GM12878 (cell line): ENCODE data around the gene TIGD4. TPM values are rescaled to one million over a fixed set of nuclear protein-coding genes. Genes with fewer than 3 reads are reported as not detected.

Experiments
- ATAC-seq: fragments of 200-7000 bp; cut with Tn5 transposase; 3 replicates; pipeline ENCODE4 v1.9.1; 2020; ENCODE audit warnings: mild to moderate bottlenecking, moderate library complexity
- BruUV-seq: library from RNA; stranded (reverse); fragments of 400-500 nt; replicated peaks from 2 replicates; lab custom pipeline; 2021; lab: Mats Ljungman, UMichigan
- CTCF ChIA-PET: fragments of 300-600 bp; sonication (Branson Sonifier 250); formaldehyde crosslinking; extraction: SDS; loops from one replicate; lab custom pipeline; 2021; ENCODE audit warnings: inconsistent platforms; lab: Yijun Ruan, JAX
- POLR2A ChIA-PET: fragments of 350-600 bp; formaldehyde crosslinking; extraction: SDS; loops from one replicate; lab custom pipeline; 2021; ENCODE audit warnings: inconsistent platforms; lab: Charles Lee
- RAD21 ChIA-PET: fragments of 300-600 bp; sonication (Branson Sonifier 250); formaldehyde crosslinking; loops from one replicate; lab custom pipeline; 2023; ENCODE audit warnings: antibody characterized with exemption; ENCODE audit not compliant: unreplicated experiment; lab: Charles Lee
- SMC1A ChIA-PET: fragments of 300-600 bp; sonication (Branson Sonifier 250); formaldehyde crosslinking; loops from one replicate; lab custom pipeline; 2023; ENCODE audit not compliant: unreplicated experiment, uncharacterized antibody; lab: Charles Lee
- DNase-seq: peaks from one replicate; pipeline ENCODE4 v3.0.0-alpha.2; 2011; ENCODE audit warnings: low read depth, low spot score
- FAIRE-seq: peaks from 3 replicates; lab custom pipeline; 2011; peaks lifted over from hg19 to GRCh38; lab: Jason Lieb, UNC
- H2AFZ ChIP-seq: 2 replicates; pipeline ENCODE4 v1.6.0; 2011; ENCODE audit warnings: low read depth, low read length, control low read depth; ENCODE audit not compliant: control insufficient read depth
- H3K27ac ChIP-seq: 2 replicates; pipeline ENCODE4 v1.5.1; 2011; ENCODE audit warnings: control low read depth; ENCODE audit not compliant: control insufficient read depth, insufficient read depth
- H3K27me3 ChIP-seq, 2 experiments: replicated peaks in 1 of 2; 2 replicates each; pipeline versions ENCODE4 v1.6.0 to v1.6.1; 2011; ENCODE audit warnings: low read length in 1 of 2; ENCODE audit not compliant: control insufficient read depth in 2 of 2, insufficient read depth in 2 of 2
- H3K36me3 ChIP-seq, 2 experiments: 2 replicates each; pipeline ENCODE4 v1.5.1; 2011; ENCODE audit warnings: low read length in 1 of 2; ENCODE audit not compliant: control insufficient read depth in 2 of 2, insufficient read depth in 2 of 2
- H3K4me1 ChIP-seq: 2 replicates; pipeline ENCODE4 v1.6.1; 2011; ENCODE audit warnings: mild to moderate bottlenecking, low read length, moderate library complexity, mixed read lengths; ENCODE audit not compliant: control insufficient read depth, insufficient read depth
- H3K4me2 ChIP-seq: 2 replicates; pipeline ENCODE4 v1.6.0; 2011; ENCODE audit warnings: control low read depth; ENCODE audit not compliant: control insufficient read depth, insufficient read depth
- H3K4me3 ChIP-seq: fragments of 200-600 bp; sonication (generic); 2 replicates; pipeline ENCODE4 v1.5.1; 2016
- H3K79me2 ChIP-seq: 2 replicates; pipeline ENCODE4 v1.6.0; 2011; ENCODE audit warnings: low read length; ENCODE audit not compliant: control insufficient read depth, insufficient read depth
- H3K9ac ChIP-seq: 2 replicates; pipeline ENCODE4 v1.8.0; 2011; ENCODE audit warnings: low read length, control low read depth, mixed read lengths; ENCODE audit not compliant: control insufficient read depth, insufficient read depth
- H3K9me3 ChIP-seq: replicated peaks from 3 replicates; pipeline ENCODE4 v1.5.1; 2011; ENCODE audit warnings: mild to moderate bottlenecking, low read length; ENCODE audit not compliant: control insufficient read depth, insufficient read depth
- H4K20me1 ChIP-seq: 2 replicates; pipeline ENCODE4 v1.6.0; 2011; ENCODE audit not compliant: control insufficient read depth, insufficient read depth
- BACH1 ChIP-seq: fragments of 450-650 bp; IDR thresholded peaks from 2 replicates; pipeline ENCODE4 v1.6.1; 2017; ENCODE audit warnings: mild to moderate bottlenecking, borderline replicate concordance
- CREM ChIP-seq: IDR thresholded peaks from 2 replicates; pipeline ENCODE4 v1.6.1; 2014; ENCODE audit warnings: antibody characterized with exemption, low read depth
- E2F8 ChIP-seq: fragments of 450-650 bp; IDR thresholded peaks from 2 replicates; pipeline ENCODE4 v1.6.1; 2018; ENCODE audit warnings: mild to moderate bottlenecking, low read depth, moderate library complexity; ENCODE audit not compliant: partially characterized antibody
- EED ChIP-seq: sonication (generic); IDR thresholded peaks from 2 replicates; pipeline ENCODE4 v1.6.1; 2016; ENCODE audit warnings: antibody characterized with exemption, low read depth
- ESRRA ChIP-seq: IDR thresholded peaks from 2 replicates; pipeline ENCODE4 v1.6.1; 2012; ENCODE audit warnings: mild to moderate bottlenecking, low read length, improper control_type of control experiment
- MEF2B ChIP-seq: fragments of 450-650 bp; IDR thresholded peaks from 2 replicates; pipeline ENCODE4 v1.6.1; 2018; ENCODE audit warnings: mild to moderate bottlenecking, moderate library complexity; ENCODE audit not compliant: partially characterized antibody, poor library complexity, severe bottlenecking
- NR2F1 ChIP-seq: fragments of 450-650 bp; conservative IDR thresholded peaks from 2 replicates; pipeline ENCODE4 v1.6.1; 2017; ENCODE audit warnings: mild to moderate bottlenecking
- PKNOX1 ChIP-seq: fragments of 450-650 bp; IDR thresholded peaks from 2 replicates; pipeline ENCODE4 v1.6.1; 2016; ENCODE audit warnings: mild to moderate bottlenecking
- REST ChIP-seq: IDR thresholded peaks from 2 replicates; pipeline ENCODE4 v1.6.1; 2012; ENCODE audit warnings: mild to moderate bottlenecking, low read depth, low read length
- SMC3 ChIP-seq: IDR thresholded peaks from 2 replicates; pipeline ENCODE4 v1.6.1; 2011; ENCODE audit warnings: low read length, improper control_type of control experiment, borderline replicate concordance
- SREBF2 ChIP-seq: IDR thresholded peaks from 2 replicates; pipeline ENCODE4 v1.6.1; 2012; ENCODE audit warnings: mild to moderate bottlenecking, low read length
- ZZZ3 ChIP-seq: IDR thresholded peaks from 2 replicates; pipeline ENCODE4 v1.6.1; 2011; ENCODE audit warnings: low read depth; ENCODE audit not compliant: control insufficient read depth, insufficient read length
- WGBS: methylation state at CpG from one replicate; pipeline ENCODE4 v1.1.6; 2016; ENCODE audit warnings: low lambda C conversion rate; ENCODE audit not compliant: insufficient replicate concordance, insufficient coverage; ENCODE audit errors: missing lambda C conversion rate; 5-methylcytosine and 5-hydroxymethylcytosine counted together
- in situ Hi-C: fragments of 300-500 bp; cut with MboI; formaldehyde crosslinking; loops from 9 replicates; pipeline ENCODE4 v1.14.3; 2018; ENCODE audit warnings: mixed read lengths
- intact Hi-C: fragments of 100-400 bp; cut with micrococcal nuclease; formaldehyde crosslinking; loops from one replicate; pipeline ENCODE4 v1.14.2; 2022; ENCODE audit not compliant: unreplicated experiment
- polyA plus RNA-seq, 11 experiments: library from polyadenylated mRNA; depleted of rRNA in 4 of 11; unstranded in 6 of 11; stranded (reverse) in 5 of 11; fragments of >200 nt; fragmentation: Nextera tagmentation in 4 of 11; fragmentation: Illumina TruSeq in 1 of 11; extraction: Ambion mirVana in 4 of 11; extraction: Trizol in 1 of 11; gene quantifications; 1 replicate in 1 of 11; 2 replicates in 10 of 11; pipeline versions ENCODE4 v1.2.1 to v1.2.3, GENCODE V29; 2011 to 2016; ENCODE audit warnings: inconsistent platforms in 2 of 11, missing spikeins in 2 of 11, low read depth in 1 of 11
- total RNA-seq, 4 experiments: library from RNA; depleted of rRNA in 3 of 4; stranded (reverse); fragments of >200 nt in 3 of 4; fragmentation: Illumina TruSeq in 1 of 4; extraction: Trizol in 1 of 4; gene quantifications; 2 replicates each; pipeline versions ENCODE4 v1.2.1 to v1.2.3, GENCODE V29; 2013 to 2021
- TF ChIP-seq, protein P1 (sequence below): fragments of 450-650 bp; IDR thresholded peaks from 2 replicates; pipeline ENCODE4 v1.6.1; 2017; ENCODE audit warnings: mild to moderate bottlenecking, low read depth, inconsistent platforms; ENCODE audit not compliant: poor library complexity, severe bottlenecking

Gene TIGD4
- total and polyA plus RNA-seq, 10 of the 15 experiments (the other 5 are each of a cell fraction or from before 2014, with no cell fraction given), result 0.20 to 1.6 (median 0.48) TPM

DNA sequence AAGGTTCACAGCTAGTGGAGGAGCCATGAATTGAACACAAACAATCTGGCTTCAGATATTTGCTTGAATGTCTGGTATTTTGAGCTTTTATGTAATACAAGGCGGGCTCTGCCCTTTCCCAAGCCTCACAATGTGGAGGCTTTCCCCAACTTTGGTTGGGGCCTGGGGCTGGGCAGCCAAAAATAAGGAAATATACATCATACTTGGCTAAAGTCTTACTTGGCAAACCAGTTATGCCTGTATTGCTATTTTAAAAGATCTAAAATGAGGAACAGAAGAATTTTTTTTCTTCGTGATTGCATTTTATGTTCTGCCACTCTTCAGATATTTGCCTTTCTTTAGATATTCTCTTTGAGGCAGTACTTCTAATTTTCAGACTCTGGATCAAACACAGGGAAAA is 26.3 kb upstream of the TIGD4 start (continued):
- TF ChIP-seq, protein P1, sequence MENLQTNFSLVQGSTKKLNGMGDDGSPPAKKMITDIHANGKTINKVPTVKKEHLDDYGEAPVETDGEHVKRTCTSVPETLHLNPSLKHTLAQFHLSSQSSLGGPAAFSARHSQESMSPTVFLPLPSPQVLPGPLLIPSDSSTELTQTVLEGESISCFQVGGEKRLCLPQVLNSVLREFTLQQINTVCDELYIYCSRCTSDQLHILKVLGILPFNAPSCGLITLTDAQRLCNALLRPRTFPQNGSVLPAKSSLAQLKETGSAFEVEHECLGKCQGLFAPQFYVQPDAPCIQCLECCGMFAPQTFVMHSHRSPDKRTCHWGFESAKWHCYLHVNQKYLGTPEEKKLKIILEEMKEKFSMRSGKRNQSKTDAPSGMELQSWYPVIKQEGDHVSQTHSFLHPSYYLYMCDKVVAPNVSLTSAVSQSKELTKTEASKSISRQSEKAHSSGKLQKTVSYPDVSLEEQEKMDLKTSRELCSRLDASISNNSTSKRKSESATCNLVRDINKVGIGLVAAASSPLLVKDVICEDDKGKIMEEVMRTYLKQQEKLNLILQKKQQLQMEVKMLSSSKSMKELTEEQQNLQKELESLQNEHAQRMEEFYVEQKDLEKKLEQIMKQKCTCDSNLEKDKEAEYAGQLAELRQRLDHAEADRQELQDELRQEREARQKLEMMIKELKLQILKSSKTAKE, result no peak
- no peak for TF ChIP-seq MEF2B
- no peak for TF ChIP-seq REST

- Histone ChIP-seq H3K4me3 (no peak overlapping the region), H3K79me2 (peaks cover 2% of the 10 kb centered on the region; the same call in 1 of the 2 replicates)
- CTCF ChIA-PET, result interaction anchor here (0.8 to 1.4 kb wide), 3 partner anchors 18 to 41 kb away, joined by 3 to 4 read pairs (median 3); partner anchors contain the start of gene TIGD4
- no peak for TF ChIP-seq SMC3
- TF ChIP-seq CREM, result no peak
- no peak for TF ChIP-seq NR2F1
- no peak for TF ChIP-seq BACH1
- TF ChIP-seq PKNOX1, result no peak
- no peak for TF ChIP-seq SREBF2
- TF ChIP-seq EED, result no peak
- TF ChIP-seq E2F8, result no peak
- TF ChIP-seq ESRRA, result no peak
- no peak for TF ChIP-seq ZZZ3
Measured at GRCh38 chr4:152805071-152805650, 25.6 kb upstream of the TIGD4 start.

More at GRCh38 chr4:152805071-152805650, 25.6 kb upstream of the TIGD4 start:
- Histone ChIP-seq H3K36me3 (no peaks in the 10 kb centered on the region), H2AFZ (no peak overlapping the region), H3K4me1 (no peaks in the 10 kb centered on the region), H4K20me1 (no peaks in the 10 kb centered on the region), H3K4me2 (no peak overlapping the region), H3K27me3 (no peaks in the 10 kb centered on the region), H3K9ac (no peak overlapping the region), H3K27ac (no peak overlapping the region), H3K9me3 (no peaks in the 10 kb centered on the region)
- no peak for DNase-seq
- BruUV-seq, result no TSS peak
- in situ Hi-C loops (no loop called here), intact Hi-C loops (no loop called here)
- RAD21 ChIA-PET, result no interaction called here
- WGBS, result 92% methylated on average over 2 of the region's 2 CpGs
- SMC1A ChIA-PET, result interaction anchor here (0.8 to 3.0 kb wide), 4 partner anchors 11 to 35 kb away, joined by 3 to 10 read pairs (median 6); no protein-coding TSS in a partner anchor
- POLR2A ChIA-PET, result interaction anchor here (0.6 to 1.5 kb wide), 4 partner anchors 11 to 560 kb away, joined by 3 read pairs; no protein-coding TSS in a partner anchor
- no peak for ATAC-seq
- FAIRE-seq, result no peak
